Measurements from ENCODE around the gene WNT1. TPM values are rescaled to one million over a fixed set of nuclear protein-coding genes. Genes with fewer than 3 reads are reported as not detected.

The WNT1 gene
- total RNA-seq, 2 donors from 2014 or later, result not detected

GRCh38 chr12:49030119-49030518 is 52.0 kb downstream of the WNT1 start:
- H3K36me3 ChIP-seq, result peaks cover 15 to 36% of the 10 kb centered on the region in 2 donors
- intact Hi-C loops (cut with DNase I), result no loop called here
- no peaks in the 10 kb centered on the region for H3K4me1 ChIP-seq (replicated peaks)
- no peaks in the 10 kb centered on the region for H3K9me3 ChIP-seq
- H3K27me3 ChIP-seq (replicated peaks; ENCODE audit: insufficient read depth), result no peaks in the 10 kb centered on the region
- no peak overlapping the region for H3K4me3 ChIP-seq
- H3K27ac ChIP-seq, result no peak overlapping the region
- TF ChIP-seq POLR2A (IDR thresholded peaks at IDR 0.05) (no peak), CTCF (IDR thresholded peaks at IDR 0.05) (no peak), POLR2AphosphoS5 (IDR thresholded peaks at IDR 0.05) (no peak)
- WGBS, result 89% methylated on average over 8 of the region's 8 CpGs
- no peak for DNase-seq (ENCODE audit: low spot score)

- 91% methylated on average over 19 of the region's 19 CpGs for whole genome bisulfite sequencing
- DNase-seq (ENCODE audit: low spot score), result no peak
Measured at GRCh38 chr12:49030714-49031572, 52.8 kb downstream of the WNT1 start.

DNA sequence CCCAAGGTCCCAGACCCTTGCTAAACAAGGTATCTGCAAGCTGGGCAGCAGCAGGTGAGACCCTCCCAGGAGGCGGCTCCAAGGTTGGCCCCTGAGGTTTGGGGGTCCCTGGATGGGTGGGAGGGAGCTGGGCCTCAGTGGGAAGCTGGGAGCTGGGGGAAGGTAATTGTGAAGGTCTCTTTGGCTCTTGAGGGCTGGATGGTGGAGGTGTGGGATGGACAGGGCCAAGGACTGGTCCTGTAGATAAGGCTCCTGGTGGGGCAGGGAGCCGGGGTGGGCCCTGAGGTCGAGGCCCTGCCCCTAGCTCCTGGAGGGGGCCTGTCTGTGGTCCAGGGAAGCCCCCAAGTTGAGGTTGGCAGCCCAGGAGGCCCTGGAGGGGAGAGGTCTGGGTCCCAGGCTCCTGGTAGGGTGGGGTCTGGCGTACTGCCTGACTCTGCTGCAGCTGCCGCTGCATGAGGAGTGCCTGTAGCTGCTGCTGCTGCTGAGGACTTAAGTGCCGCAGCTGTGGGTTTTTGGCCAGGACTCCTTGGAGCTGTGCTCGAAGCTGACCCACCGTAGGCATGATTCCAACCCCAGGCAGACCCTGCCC is 53.5 kb downstream of the WNT1 start:
- Histone ChIP-seq H3K9me3 (no peaks in the 10 kb centered on the region), H3K27me3 (replicated peaks; ENCODE audit: insufficient read depth) (no peaks in the 10 kb centered on the region), H3K27ac (no peak overlapping the region), H3K4me1 (replicated peaks) (no peaks in the 10 kb centered on the region), H3K36me3 (peaks cover 8 to 28% of the 10 kb centered on the region in 2 donors), H3K4me3 (no peak overlapping the region)
- no peak for DNase-seq (ENCODE audit: low spot score)
- WGBS, result 94% methylated on average over 8 of the region's 8 CpGs
- intact Hi-C loops (cut with DNase I), result no loop called here
- TF ChIP-seq CTCF (IDR thresholded peaks at IDR 0.05), result no peak
- no peak for TF ChIP-seq POLR2AphosphoS5 (IDR thresholded peaks at IDR 0.05)
- no peak for TF ChIP-seq POLR2A (IDR thresholded peaks at IDR 0.05)

More at GRCh38 chr12:49030714-49031572, 52.8 kb downstream of the WNT1 start:
- H3K4me1 ChIP-seq (replicated peaks), result no peaks in the 10 kb centered on the region
- TF ChIP-seq POLR2A (IDR thresholded peaks at IDR 0.05) (no peak), CTCF (IDR thresholded peaks at IDR 0.05) (no peak), POLR2AphosphoS5 (IDR thresholded peaks at IDR 0.05) (no peak)
- H3K36me3 ChIP-seq, result peaks cover 14 to 35% of the 10 kb centered on the region in 2 donors
- no peak overlapping the region for H3K27ac ChIP-seq
- intact Hi-C loops (cut with DNase I), result no loop called here
- H3K9me3 ChIP-seq, result no peaks in the 10 kb centered on the region
- H3K27me3 ChIP-seq (replicated peaks; ENCODE audit: insufficient read depth), result no peaks in the 10 kb centered on the region
- H3K4me3 ChIP-seq, result no peak overlapping the region

Small RNA genes lying within 50 kb of the gene (small RNA-seq; reads per million reads assigned to genes)
- 0 reads per million in 2 donors for gene RNU6-940P

Other genes starting within 250 kb of the WNT1 start
- 10 to 100 TPM; 35.3 to 73.5 TPM for gene ADCY6, start 189.2 kb upstream of the WNT1 start, total RNA-seq
- 10 to 100 TPM in 1 of 2 donors, 1 to 10 TPM in 1; 4.6 to 21.8 TPM for gene CACNB3, start 159.8 kb upstream of the WNT1 start, total RNA-seq
- 10 to 100 TPM; 71.0 to 87.2 TPM for gene DDX23, start 126.2 kb upstream of the WNT1 start, total RNA-seq
- 1 to 10 TPM in 1 of 2 donors, under 1 TPM in 1; 0.41 to 1.6 TPM for gene RND1, start 112.5 kb upstream of the WNT1 start, total RNA-seq
- 10 to 100 TPM; 12.1 to 33.1 TPM for gene FKBP11, start 52.8 kb upstream of the WNT1 start, total RNA-seq
- gene ARF3, start 20.8 kb upstream of the WNT1 start, total RNA-seq, result 10 to 100 TPM; 87.6 to 92.4 TPM
- gene WNT10B, start 6.6 kb upstream of the WNT1 start, total RNA-seq, result 1 to 10 TPM in 1 of 2 donors, not detected in 1; 1.1 TPM
- 1 to 10 TPM in 1 of 2 donors, not detected in 1; 1.0 TPM for gene DDN, start 21.1 kb downstream of the WNT1 start, total RNA-seq
- gene PRKAG1, start 40.5 kb downstream of the WNT1 start, total RNA-seq, result 10 to 100 TPM; 53.9 to 55.4 TPM
- gene KMT2D, start 82.5 kb downstream of the WNT1 start, total RNA-seq, result 10 to 100 TPM; 82.7 to 99.7 TPM
- 1 to 10 TPM; 1.1 to 2.3 TPM for gene RHEBL1, start 91.7 kb downstream of the WNT1 start, total RNA-seq
- gene DHH, start 116.5 kb downstream of the WNT1 start, total RNA-seq, result 100 to 1,000 TPM in 1 of 2 donors, under 1 TPM in 1; 0.18 to 114 TPM
- 100 to 1,000 TPM in 1 of 2 donors, 10 to 100 TPM in 1; 25.2 to 143 TPM for gene LMBR1L, start 132.5 kb downstream of the WNT1 start, total RNA-seq
- 100 to 1,000 TPM; 292 to 922 TPM for gene TUBA1B, start 153.1 kb downstream of the WNT1 start, total RNA-seq
- 100 to 1,000 TPM in 1 of 2 donors, 10 to 100 TPM in 1; 81.6 to 253 TPM for gene TUBA1A, start 210.8 kb downstream of the WNT1 start, total RNA-seq

All from prostate gland (tissue), 2 donors.